ENCODE measurements around the gene ZC2HC1B. TPM values are rescaled to one million over a fixed set of nuclear protein-coding genes. Genes with fewer than 3 reads are reported as not detected.

The ZC2HC1B gene
- total RNA-seq, 1 experiment from 2014 or later, result not detected

GRCh38 chr6:143823548-143823947 is 40.7 kb upstream of the ZC2HC1B start:
- Histone ChIP-seq H3K4ac (ENCODE audit: low read depth, low read length) (no peak overlapping the region), H2BK5ac (ENCODE audit: insufficient read length, low read length) (no peak overlapping the region), H2BK120ac (ENCODE audit: low read depth, low read length, poor library complexity, severe bottlenecking) (no peak overlapping the region), H2AK5ac (ENCODE audit: insufficient read length, low read length) (no peak overlapping the region), H4K20me1 (ENCODE audit: control insufficient read depth, insufficient read depth, insufficient read length) (no peaks in the 10 kb centered on the region), H2BK20ac (ENCODE audit: low read depth, low read length, poor library complexity, severe bottlenecking) (no peak overlapping the region), H3T11ph (ENCODE audit: low read length) (no peak overlapping the region), H3K27me3 (ENCODE audit: insufficient read depth, low read length) (no peaks in the 10 kb centered on the region), H3K79me2 (ENCODE audit: insufficient read depth, low read length) (no peaks in the 10 kb centered on the region), H3K79me1 (ENCODE audit: insufficient read depth, low read depth, low read length, poor library complexity, severe bottlenecking) (no peaks in the 10 kb centered on the region), H4K5ac (ENCODE audit: insufficient read length, low read depth, low read length) (no peak overlapping the region), H3K56ac (ENCODE audit: insufficient read length, low read depth, low read length) (no peak overlapping the region), H2BK15ac (ENCODE audit: low read depth, low read length) (no peak overlapping the region), H3K4me1 (ENCODE audit: insufficient read depth, low read length) (no peaks in the 10 kb centered on the region; the same call in 1 of the 2 replicates), H2BK12ac (ENCODE audit: insufficient read length, low read depth, low read length) (no peak overlapping the region), H3K23me2 (ENCODE audit: insufficient read length, low read depth, low read length, poor library complexity, severe bottlenecking) (no peaks in the 10 kb centered on the region), H3K9me3 (ENCODE audit: control insufficient read depth, low read depth, low read length) (no peaks in the 10 kb centered on the region), H3K9ac (ENCODE audit: extremely low read depth, insufficient read length, low read length) (no peak overlapping the region), H3K23ac (ENCODE audit: insufficient read length, low read depth, low read length) (no peak overlapping the region), H3K27ac (ENCODE audit: insufficient read length, low read depth, low read length) (no peak overlapping the region), H3K4me2 (ENCODE audit: insufficient read depth, insufficient read length, low read length) (no peak overlapping the region), H2AFZ (ENCODE audit: low read length) (no peak overlapping the region), H3K18ac (ENCODE audit: insufficient read length, low read depth, low read length) (no peak overlapping the region), H3K14ac (ENCODE audit: insufficient read depth, low read length) (no peak overlapping the region), H4K91ac (ENCODE audit: insufficient read length, low read depth, low read length) (no peak overlapping the region), H4K8ac (replicated peaks; ENCODE audit: insufficient read length, low read depth, low read length) (no peak overlapping the region)
- no CpG with 5 or more reads among the region's 6 CpGs for WGBS (ENCODE audit: extremely low coverage, insufficient read length, low lambda C conversion rate)
- peaks cover 19 to 24% of the 10 kb centered on the region in 2 experiments for H3K4me1 Mint-ChIP-seq
- H3K27ac Mint-ChIP-seq, result no peak overlapping the region; a peak in 1 of 7 replicates
- no peak for DNase-seq
- peaks cover 0 to 23% (median 1%) of the 10 kb centered on the region in 3 experiments; a peak in 3 of 7 replicates for H3K36me3 Mint-ChIP-seq (ENCODE audit: insufficient read depth in 1 of 3, low read depth in 3 of 3)
- no peaks in the 10 kb centered on the region for H3K27me3 Mint-ChIP-seq (ENCODE audit: low read depth)
- H3K9me3 Mint-ChIP-seq, result no peaks in the 10 kb centered on the region
- TF ChIP-seq CTCF (conservative IDR thresholded peaks at IDR 0.05), result no peak
- H3K4me3 Mint-ChIP-seq, result no peak overlapping the region
